ENCODE results near the gene GMDS.

Gene GMDS

DNA sequence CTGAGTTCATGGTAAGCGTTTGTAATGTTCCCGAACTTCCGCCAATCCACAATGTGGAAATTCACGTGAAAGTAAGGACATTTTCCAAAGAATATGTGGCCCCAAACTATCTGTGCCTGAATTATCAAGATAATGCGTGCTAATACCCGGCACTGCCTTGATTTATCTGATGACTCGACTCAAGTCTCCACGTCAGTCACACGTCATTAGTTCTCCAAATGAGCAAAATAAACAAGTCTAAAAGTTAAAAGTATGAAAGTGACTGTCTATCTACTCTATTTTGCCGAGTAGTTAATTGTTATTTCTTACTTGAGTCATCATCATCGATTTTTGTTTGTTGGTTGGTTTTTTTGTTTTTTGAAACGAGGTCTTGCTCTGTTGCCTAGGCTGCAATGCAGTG, 657.4 kb downstream of the GMDS start:
- Histone ChIP-seq H3K4me3 (ENCODE audit: low read depth, low read length) (no peak overlapping the region), H3K27me3 (ENCODE audit: insufficient read depth, low read length) (peaks cover 77% of the 10 kb centered on the region), H3K79me2 (ENCODE audit: control insufficient read depth, insufficient read depth, low read length, unreplicated experiment) (no peaks in the 10 kb centered on the region), H3K4me1 (ENCODE audit: control insufficient read depth, insufficient read depth, low read length, unreplicated experiment) (no peaks in the 10 kb centered on the region), H2AFZ (ENCODE audit: low read length, unreplicated experiment) (no peak overlapping the region), H3K36me3 (ENCODE audit: insufficient read depth, low read length) (no peaks in the 10 kb centered on the region), H3K27ac (ENCODE audit: low read depth, low read length) (no peak overlapping the region)

DNA sequence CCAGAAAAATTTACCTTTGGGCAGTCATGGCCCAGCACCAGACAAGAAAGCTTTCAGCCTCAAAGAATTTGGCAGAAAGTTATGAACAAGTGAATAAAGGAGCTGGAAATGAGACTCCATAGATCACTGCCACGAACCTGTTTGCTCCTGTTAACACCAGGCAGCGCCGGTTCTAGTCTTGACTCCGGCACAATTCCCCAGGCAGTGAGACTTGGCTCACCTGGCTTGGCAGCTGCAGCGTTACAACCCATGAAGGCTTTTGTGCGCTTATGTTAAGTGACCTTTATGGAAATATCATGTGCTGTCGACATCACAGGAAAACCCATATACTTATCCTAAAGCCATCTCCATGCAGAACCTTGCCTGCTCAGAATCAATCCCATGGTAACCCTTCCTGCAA, 657.9 kb downstream of the GMDS start:
- Histone ChIP-seq H2AFZ (ENCODE audit: low read length, unreplicated experiment) (no peak overlapping the region), H3K36me3 (ENCODE audit: insufficient read depth, low read length) (no peaks in the 10 kb centered on the region), H3K27me3 (ENCODE audit: insufficient read depth, low read length) (peaks cover 73% of the 10 kb centered on the region), H3K4me3 (ENCODE audit: low read depth, low read length) (no peak overlapping the region), H3K79me2 (ENCODE audit: control insufficient read depth, insufficient read depth, low read length, unreplicated experiment) (no peaks in the 10 kb centered on the region), H3K27ac (ENCODE audit: low read depth, low read length) (no peak overlapping the region), H3K4me1 (ENCODE audit: control insufficient read depth, insufficient read depth, low read length, unreplicated experiment) (no peaks in the 10 kb centered on the region)

DNA sequence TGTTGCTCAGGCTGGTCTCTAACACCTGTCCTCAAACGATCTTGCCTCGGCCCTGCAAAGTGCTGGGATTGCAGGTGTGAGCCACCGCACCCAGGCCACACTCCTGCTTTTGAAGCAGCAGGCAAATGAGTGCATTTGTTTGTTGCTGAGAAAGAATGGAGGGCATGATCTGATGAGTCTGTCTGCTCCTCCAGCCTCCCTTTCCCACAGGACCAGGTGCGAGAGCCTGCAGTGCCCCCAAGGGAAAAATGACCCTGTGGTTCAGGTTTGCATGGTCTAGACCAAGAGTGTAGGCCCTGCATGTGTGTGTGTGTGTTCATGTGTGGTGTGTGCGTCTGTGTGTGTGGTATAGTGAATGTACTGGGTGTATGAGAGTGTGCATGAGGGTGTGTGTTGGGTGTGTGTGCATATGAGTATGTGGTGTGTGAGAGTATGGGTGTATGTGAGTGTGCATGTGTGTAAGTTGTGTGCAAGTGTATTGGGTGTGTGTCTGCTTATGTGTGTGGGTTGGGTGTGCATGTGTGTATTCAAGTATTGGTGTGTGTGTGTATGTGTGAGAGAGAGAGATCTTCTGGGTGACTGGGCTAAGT, 658.4 kb downstream of the GMDS start:
- Histone ChIP-seq H3K27ac (ENCODE audit: low read depth, low read length) (no peak overlapping the region), H3K27me3 (ENCODE audit: insufficient read depth, low read length) (peaks cover 73% of the 10 kb centered on the region), H3K4me1 (ENCODE audit: control insufficient read depth, insufficient read depth, low read length, unreplicated experiment) (no peaks in the 10 kb centered on the region), H3K79me2 (ENCODE audit: control insufficient read depth, insufficient read depth, low read length, unreplicated experiment) (no peaks in the 10 kb centered on the region), H2AFZ (ENCODE audit: low read length, unreplicated experiment) (no peak overlapping the region), H3K4me3 (ENCODE audit: low read depth, low read length) (no peak overlapping the region), H3K36me3 (ENCODE audit: insufficient read depth, low read length) (no peaks in the 10 kb centered on the region)

DNA sequence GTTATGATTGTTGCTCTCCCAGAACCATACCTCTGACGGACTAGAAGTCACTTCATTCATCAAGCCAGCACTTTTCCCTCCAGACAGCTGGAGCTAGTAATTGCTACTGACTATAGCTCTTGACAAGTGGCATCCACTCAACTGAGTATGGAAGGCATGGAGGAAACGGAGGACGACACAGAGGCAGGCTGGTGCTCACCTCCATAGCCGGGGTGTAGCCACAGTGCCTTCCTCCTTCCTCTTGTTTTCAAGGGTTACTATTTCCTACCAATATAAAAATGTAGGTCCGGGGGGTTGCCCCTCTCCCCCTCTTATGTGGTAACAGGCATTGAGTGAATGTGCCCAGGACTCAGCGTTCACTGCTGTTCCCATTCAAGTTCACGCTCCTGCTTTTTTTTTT, 659.1 kb downstream of the GMDS start:
- Histone ChIP-seq H2AFZ (ENCODE audit: low read length, unreplicated experiment) (no peak overlapping the region), H3K27ac (ENCODE audit: low read depth, low read length) (no peak overlapping the region), H3K4me3 (ENCODE audit: low read depth, low read length) (no peak overlapping the region), H3K79me2 (ENCODE audit: control insufficient read depth, insufficient read depth, low read length, unreplicated experiment) (no peaks in the 10 kb centered on the region), H3K36me3 (ENCODE audit: insufficient read depth, low read length) (no peaks in the 10 kb centered on the region), H3K4me1 (ENCODE audit: control insufficient read depth, insufficient read depth, low read length, unreplicated experiment) (no peaks in the 10 kb centered on the region), H3K27me3 (ENCODE audit: insufficient read depth, low read length) (peaks cover 66% of the 10 kb centered on the region)

DNA sequence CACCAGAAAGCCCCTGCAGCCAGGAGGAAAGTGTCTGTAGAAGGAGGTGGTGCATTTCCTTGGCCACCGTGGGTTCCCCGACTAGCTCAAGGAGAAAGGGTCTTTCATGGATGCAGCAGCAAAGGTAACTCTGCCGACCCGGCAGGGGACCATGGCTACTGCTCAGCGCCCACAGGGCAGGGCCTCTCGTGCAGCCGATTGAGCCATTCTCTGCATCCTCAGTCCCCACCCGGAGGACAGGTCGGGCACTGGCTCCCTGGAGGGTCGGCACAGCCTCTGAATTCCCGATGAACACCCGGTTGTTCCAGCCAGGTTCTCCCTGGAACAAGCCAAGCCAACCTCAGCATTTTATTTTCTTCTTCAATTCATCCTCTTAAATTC, 659.7 kb downstream of the GMDS start:
- H3K4me3 ChIP-seq (ENCODE audit: low read depth, low read length) = no peak overlapping the region
- no peak overlapping the region for H2AFZ ChIP-seq (ENCODE audit: low read length, unreplicated experiment)
- H3K4me1 ChIP-seq (ENCODE audit: control insufficient read depth, insufficient read depth, low read length, unreplicated experiment) = no peaks in the 10 kb centered on the region
- no peaks in the 10 kb centered on the region for H3K36me3 ChIP-seq (ENCODE audit: insufficient read depth, low read length)
- H3K27ac ChIP-seq (ENCODE audit: low read depth, low read length) = no peak overlapping the region
- H3K79me2 ChIP-seq (ENCODE audit: control insufficient read depth, insufficient read depth, low read length, unreplicated experiment) = no peaks in the 10 kb centered on the region
- H3K27me3 ChIP-seq (ENCODE audit: insufficient read depth, low read length) = peaks cover 61% of the 10 kb centered on the region

DNA sequence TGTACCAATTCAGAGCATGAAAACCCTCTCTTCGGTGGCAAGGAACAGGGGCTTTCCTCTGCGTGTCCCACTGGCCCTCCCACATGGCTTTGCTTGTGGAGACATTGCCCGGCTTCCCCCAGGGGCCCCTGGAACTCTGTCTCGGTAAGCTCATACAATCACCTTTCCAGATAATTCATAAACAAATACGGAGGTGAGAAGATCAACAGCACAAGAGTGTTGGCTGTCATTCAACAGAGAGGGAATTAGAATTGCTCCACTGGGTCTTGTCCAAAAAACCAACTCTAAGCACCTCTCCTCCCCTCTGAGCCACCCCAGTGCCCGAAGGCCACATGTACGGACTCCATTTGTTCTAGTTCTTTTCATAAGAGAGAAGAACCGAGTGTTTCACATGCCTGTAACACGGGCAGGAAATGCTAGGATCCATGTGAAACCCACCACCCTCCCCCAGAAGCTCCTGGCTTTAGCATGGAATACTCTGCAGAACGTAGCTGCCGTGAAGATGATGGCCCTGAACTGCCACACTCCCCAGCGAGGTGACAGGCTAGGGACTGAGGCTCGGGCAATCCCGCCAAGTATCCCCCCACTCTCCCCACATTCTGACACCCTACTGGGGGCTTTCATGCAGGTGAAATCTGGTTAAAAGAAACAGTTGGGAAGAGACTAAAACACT, 660.3 kb downstream of the GMDS start:
- H3K4me3 ChIP-seq (ENCODE audit: low read depth, low read length) = no peak overlapping the region
- H3K4me1 ChIP-seq (ENCODE audit: control insufficient read depth, insufficient read depth, low read length, unreplicated experiment) = no peaks in the 10 kb centered on the region
- H3K79me2 ChIP-seq (ENCODE audit: control insufficient read depth, insufficient read depth, low read length, unreplicated experiment) = no peaks in the 10 kb centered on the region
- H3K36me3 ChIP-seq (ENCODE audit: insufficient read depth, low read length) = no peaks in the 10 kb centered on the region
- peaks cover 56% of the 10 kb centered on the region for H3K27me3 ChIP-seq (ENCODE audit: insufficient read depth, low read length)
- no peak overlapping the region for H3K27ac ChIP-seq (ENCODE audit: low read depth, low read length)
- H2AFZ ChIP-seq (ENCODE audit: low read length, unreplicated experiment) = no peak overlapping the region

DNA sequence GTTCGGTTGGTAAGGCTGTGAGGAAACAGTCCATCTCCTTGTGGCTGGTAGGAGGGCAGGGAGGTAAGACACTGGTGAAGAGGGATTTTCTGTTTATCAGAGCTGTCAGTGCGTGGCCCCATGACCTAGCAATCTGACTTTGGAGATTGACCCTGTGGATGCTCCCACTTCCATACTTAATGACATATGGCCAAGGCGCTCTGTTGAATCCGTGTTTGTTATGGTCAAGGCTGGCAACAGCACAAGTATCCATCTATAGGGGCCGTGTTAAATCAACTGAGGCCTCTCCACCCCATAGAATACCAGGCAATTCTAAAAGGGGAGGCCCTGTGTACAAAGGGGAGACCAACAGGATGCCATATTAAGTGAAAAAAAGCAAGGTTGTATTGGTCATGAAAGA, 661.3 kb downstream of the GMDS start:
- no peaks in the 10 kb centered on the region for H3K36me3 ChIP-seq (ENCODE audit: insufficient read depth, low read length)
- H3K27ac ChIP-seq (ENCODE audit: low read depth, low read length) = no peak overlapping the region
- no peaks in the 10 kb centered on the region for H3K4me1 ChIP-seq (ENCODE audit: control insufficient read depth, insufficient read depth, low read length, unreplicated experiment)
- no peak overlapping the region for H3K4me3 ChIP-seq (ENCODE audit: low read depth, low read length)
- no peaks in the 10 kb centered on the region for H3K79me2 ChIP-seq (ENCODE audit: control insufficient read depth, insufficient read depth, low read length, unreplicated experiment)
- H3K27me3 ChIP-seq (ENCODE audit: insufficient read depth, low read length) = peaks cover 48% of the 10 kb centered on the region
- no peak overlapping the region for H2AFZ ChIP-seq (ENCODE audit: low read length, unreplicated experiment)

DNA sequence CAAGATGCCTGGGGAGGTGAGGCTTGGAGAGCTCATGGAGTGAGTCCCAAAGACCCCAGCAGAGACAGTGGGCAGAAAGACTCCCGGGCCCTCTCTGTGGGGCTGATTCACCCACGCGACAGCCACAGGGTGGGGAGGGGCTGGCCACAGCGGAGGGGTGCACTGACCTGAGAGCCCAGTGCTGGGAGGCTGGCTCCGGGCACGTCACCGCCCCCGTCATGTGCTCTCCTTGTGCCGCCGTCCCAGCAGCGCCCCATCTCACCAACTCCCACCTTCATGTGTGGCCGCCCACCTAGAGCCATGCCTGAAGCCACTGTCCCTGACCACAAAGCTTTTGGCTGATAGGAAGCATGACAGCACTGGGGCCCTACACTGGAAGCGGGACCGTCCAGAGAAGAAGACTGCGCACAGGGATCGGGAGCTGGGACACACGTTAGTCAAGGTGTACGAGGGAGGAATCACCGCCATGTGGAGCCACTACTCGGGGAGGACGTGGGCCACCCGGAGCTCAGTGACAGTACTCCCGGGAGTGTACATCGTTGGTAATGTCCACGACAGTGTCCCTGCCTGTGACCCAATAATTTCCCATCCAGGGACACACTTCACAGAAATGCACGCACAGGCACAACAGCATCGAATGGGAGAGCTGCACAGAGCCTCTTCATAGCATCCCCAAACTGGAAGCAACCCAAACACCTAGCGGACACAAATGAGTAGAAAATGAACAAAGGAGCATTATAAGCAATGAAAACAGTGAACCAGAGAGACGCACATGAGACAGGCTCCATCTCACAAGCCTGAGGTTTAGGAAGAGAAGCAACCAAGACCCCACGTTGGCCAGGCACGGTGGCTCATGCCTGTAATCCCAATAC, 664.0 kb downstream of the GMDS start:
- Histone ChIP-seq H3K36me3 (ENCODE audit: insufficient read depth, low read length) (no peaks in the 10 kb centered on the region), H3K79me2 (ENCODE audit: control insufficient read depth, insufficient read depth, low read length, unreplicated experiment) (no peaks in the 10 kb centered on the region), H3K4me1 (ENCODE audit: control insufficient read depth, insufficient read depth, low read length, unreplicated experiment) (no peaks in the 10 kb centered on the region), H3K4me3 (ENCODE audit: low read depth, low read length) (no peak overlapping the region), H3K27ac (ENCODE audit: low read depth, low read length) (no peak overlapping the region), H3K27me3 (ENCODE audit: insufficient read depth, low read length) (peaks cover 46% of the 10 kb centered on the region), H2AFZ (ENCODE audit: low read length, unreplicated experiment) (no peak overlapping the region)

DNA sequence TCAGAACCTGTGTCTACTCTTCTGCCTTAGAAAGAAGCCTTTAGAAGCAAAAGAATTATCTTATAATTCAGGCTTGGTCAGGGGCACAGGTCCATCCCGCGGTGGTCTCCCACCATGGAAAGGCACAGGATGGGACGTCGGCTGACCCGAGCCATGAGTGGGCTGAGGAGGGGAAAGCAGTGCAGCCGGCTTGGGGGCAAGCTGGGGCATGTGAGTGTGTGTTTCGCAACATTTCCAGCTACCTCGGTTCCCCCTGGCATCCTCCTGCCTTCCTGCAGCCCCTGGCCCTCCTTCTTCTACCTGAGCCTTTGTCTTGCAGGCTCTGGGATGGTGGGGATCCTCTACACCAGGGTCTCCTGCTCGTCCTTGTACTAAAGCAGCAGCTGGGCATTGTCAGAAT, 664.8 kb downstream of the GMDS start:
- Histone ChIP-seq H3K4me3 (ENCODE audit: low read depth, low read length) (no peak overlapping the region), H2AFZ (ENCODE audit: low read length, unreplicated experiment) (no peak overlapping the region), H3K27ac (ENCODE audit: low read depth, low read length) (no peak overlapping the region), H3K79me2 (ENCODE audit: control insufficient read depth, insufficient read depth, low read length, unreplicated experiment) (no peaks in the 10 kb centered on the region), H3K27me3 (ENCODE audit: insufficient read depth, low read length) (peaks cover 38% of the 10 kb centered on the region), H3K4me1 (ENCODE audit: control insufficient read depth, insufficient read depth, low read length, unreplicated experiment) (no peaks in the 10 kb centered on the region), H3K36me3 (ENCODE audit: insufficient read depth, low read length) (no peaks in the 10 kb centered on the region)

DNA sequence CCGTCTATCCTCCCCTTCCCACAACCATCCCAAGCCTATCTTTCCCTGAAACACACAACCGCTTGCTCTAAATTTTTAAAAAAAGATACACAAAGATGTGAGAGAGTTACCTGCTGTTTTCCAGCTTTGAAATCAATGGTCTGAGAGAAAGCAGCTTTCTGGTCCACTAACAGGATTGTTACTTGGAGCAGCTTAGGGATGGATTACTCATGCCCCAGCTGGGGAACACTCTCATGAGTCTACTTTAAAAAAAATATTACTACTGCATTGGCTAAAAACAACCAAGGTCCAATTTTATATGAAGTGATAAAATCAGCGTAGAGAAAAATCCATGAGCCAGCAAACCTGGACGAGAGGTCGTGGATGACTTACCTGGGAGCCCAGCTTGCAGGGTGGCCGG, 665.3 kb downstream of the GMDS start:
- no peak overlapping the region for H3K27ac ChIP-seq (ENCODE audit: low read depth, low read length)
- H3K79me2 ChIP-seq (ENCODE audit: control insufficient read depth, insufficient read depth, low read length, unreplicated experiment) = no peaks in the 10 kb centered on the region
- no peaks in the 10 kb centered on the region for H3K4me1 ChIP-seq (ENCODE audit: control insufficient read depth, insufficient read depth, low read length, unreplicated experiment)
- H3K4me3 ChIP-seq (ENCODE audit: low read depth, low read length) = no peak overlapping the region
- H3K27me3 ChIP-seq (ENCODE audit: insufficient read depth, low read length) = peaks cover 34% of the 10 kb centered on the region
- no peaks in the 10 kb centered on the region for H3K36me3 ChIP-seq (ENCODE audit: insufficient read depth, low read length)
- no peak overlapping the region for H2AFZ ChIP-seq (ENCODE audit: low read length, unreplicated experiment)

DNA sequence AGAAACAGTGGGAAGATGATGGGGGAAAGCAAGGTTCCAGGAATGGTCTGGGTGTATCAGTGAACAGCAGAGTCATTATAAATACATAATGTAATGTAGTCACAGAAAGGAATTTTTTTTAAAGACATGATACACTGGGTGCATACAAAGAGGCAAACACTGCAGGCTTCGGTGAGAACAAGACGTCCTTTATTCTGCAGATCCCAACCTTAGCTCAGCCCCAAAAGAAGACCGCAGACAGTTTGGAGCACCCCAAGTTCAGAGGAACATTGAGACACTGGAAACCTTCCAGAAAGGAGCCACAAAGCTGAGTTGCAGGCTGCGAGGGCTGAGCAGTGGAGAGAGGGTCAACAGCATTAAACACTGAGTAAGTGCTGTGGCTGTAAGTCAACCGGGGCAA, 666.3 kb downstream of the GMDS start:
- H3K4me3 ChIP-seq (ENCODE audit: low read depth, low read length) = no peak overlapping the region
- H3K36me3 ChIP-seq (ENCODE audit: insufficient read depth, low read length) = no peaks in the 10 kb centered on the region
- no peaks in the 10 kb centered on the region for H3K4me1 ChIP-seq (ENCODE audit: control insufficient read depth, insufficient read depth, low read length, unreplicated experiment)
- peaks cover 24% of the 10 kb centered on the region for H3K27me3 ChIP-seq (ENCODE audit: insufficient read depth, low read length)
- no peak overlapping the region for H2AFZ ChIP-seq (ENCODE audit: low read length, unreplicated experiment)
- H3K79me2 ChIP-seq (ENCODE audit: control insufficient read depth, insufficient read depth, low read length, unreplicated experiment) = no peaks in the 10 kb centered on the region
- no peak overlapping the region for H3K27ac ChIP-seq (ENCODE audit: low read depth, low read length)

Data from ACC112 (cell line).